Measurements from ENCODE around the gene NEB. TPM values are rescaled to one million over a fixed set of nuclear protein-coding genes. Genes with fewer than 3 reads are reported as not detected.
A peak's percentile ranks its signal among the peaks of the same experiment; 100 is the strongest.

Gene NEB
- total RNA-seq, 2 donors from 2014 or later, result 61.1 to 136 TPM

DNA sequence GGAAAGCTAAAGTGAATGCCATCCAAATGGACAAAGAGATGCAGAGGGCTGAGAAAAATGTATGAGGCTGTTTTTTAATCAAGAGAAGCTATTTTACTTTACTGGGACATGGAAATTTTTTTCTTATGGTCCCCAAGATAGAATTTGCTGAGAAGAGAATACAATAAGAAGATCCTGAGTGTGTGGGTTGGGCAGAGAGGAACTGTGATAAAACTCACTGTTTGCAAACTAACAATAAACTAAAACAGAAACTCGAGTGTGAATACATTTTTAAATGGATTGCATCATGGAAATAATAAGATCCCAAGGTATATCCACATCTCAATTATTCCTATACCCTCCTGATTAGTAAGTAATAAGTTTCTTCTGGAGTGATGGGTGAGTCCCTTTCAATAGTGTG is 4.4 kb downstream of the NEB start:
- H3K27ac ChIP-seq, result peak overlapping the region in 1 of 2 donors; percentile 15
- DNase-seq (ENCODE audit: low spot score), result no peak
- no peaks in the 10 kb centered on the region for H3K36me3 ChIP-seq
- H3K4me1 ChIP-seq, result no peaks in the 10 kb centered on the region
- no peaks in the 10 kb centered on the region for H3K9me3 ChIP-seq
- H3K27me3 ChIP-seq, result no peaks in the 10 kb centered on the region
- no peak overlapping the region for H3K4me3 ChIP-seq
- TF ChIP-seq, protein P1, sequence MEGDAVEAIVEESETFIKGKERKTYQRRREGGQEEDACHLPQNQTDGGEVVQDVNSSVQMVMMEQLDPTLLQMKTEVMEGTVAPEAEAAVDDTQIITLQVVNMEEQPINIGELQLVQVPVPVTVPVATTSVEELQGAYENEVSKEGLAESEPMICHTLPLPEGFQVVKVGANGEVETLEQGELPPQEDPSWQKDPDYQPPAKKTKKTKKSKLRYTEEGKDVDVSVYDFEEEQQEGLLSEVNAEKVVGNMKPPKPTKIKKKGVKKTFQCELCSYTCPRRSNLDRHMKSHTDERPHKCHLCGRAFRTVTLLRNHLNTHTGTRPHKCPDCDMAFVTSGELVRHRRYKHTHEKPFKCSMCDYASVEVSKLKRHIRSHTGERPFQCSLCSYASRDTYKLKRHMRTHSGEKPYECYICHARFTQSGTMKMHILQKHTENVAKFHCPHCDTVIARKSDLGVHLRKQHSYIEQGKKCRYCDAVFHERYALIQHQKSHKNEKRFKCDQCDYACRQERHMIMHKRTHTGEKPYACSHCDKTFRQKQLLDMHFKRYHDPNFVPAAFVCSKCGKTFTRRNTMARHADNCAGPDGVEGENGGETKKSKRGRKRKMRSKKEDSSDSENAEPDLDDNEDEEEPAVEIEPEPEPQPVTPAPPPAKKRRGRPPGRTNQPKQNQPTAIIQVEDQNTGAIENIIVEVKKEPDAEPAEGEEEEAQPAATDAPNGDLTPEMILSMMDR (IDR thresholded peaks at IDR 0.05), result no peak

- H3K4me3 ChIP-seq, result no peak overlapping the region
- H3K27me3 ChIP-seq, result no peaks in the 10 kb centered on the region
- no peaks in the 10 kb centered on the region for H3K4me1 ChIP-seq
- peak overlapping the region in 1 of 2 donors; percentile 15 for H3K27ac ChIP-seq
- H3K36me3 ChIP-seq, result no peaks in the 10 kb centered on the region
- TF ChIP-seq, protein P1 (IDR thresholded peaks at IDR 0.05), result no peak
- no peak for DNase-seq (ENCODE audit: low spot score)
- H3K9me3 ChIP-seq, result no peaks in the 10 kb centered on the region
Measured at GRCh38 chr2:151729415-151729811, 4.9 kb downstream of the NEB start.

DNA sequence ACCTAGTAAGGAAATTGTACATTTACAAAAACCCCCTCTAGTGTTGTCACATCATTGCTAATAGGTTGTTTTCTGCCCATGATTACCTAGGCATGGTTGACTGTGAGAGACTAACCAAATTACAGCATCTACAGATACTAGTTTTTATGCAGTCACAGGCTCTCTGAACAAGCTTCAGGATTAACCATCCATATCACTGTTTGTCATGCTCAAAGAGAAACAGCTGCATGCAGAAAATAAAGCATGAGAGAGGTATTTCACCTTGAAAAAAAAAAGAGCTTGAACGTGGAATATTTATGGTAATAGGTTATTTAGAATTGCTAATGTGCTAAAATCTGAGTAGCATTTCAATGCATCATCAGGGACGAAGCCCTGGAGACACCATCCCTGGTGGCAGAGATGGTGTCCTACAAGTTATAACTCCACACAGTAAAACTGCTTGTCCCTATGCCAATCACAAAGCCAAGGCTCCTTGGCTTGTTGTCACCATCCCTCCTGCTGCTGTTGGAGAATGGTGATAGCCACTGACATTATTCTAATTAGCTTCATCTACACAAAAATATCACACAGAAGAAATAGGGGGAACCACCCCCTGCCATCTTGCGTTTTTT is 5.4 kb downstream of the NEB start:
- TF ChIP-seq, protein P1 (IDR thresholded peaks at IDR 0.05), result no peak
- peak overlapping the region in 1 of 2 donors; percentile 15 for H3K27ac ChIP-seq
- DNase-seq (ENCODE audit: low spot score), result no peak
- no peaks in the 10 kb centered on the region for H3K36me3 ChIP-seq
- H3K27me3 ChIP-seq, result no peaks in the 10 kb centered on the region
- H3K9me3 ChIP-seq, result no peaks in the 10 kb centered on the region
- H3K4me1 ChIP-seq, result no peaks in the 10 kb centered on the region
- H3K4me3 ChIP-seq, result no peak overlapping the region

DNA sequence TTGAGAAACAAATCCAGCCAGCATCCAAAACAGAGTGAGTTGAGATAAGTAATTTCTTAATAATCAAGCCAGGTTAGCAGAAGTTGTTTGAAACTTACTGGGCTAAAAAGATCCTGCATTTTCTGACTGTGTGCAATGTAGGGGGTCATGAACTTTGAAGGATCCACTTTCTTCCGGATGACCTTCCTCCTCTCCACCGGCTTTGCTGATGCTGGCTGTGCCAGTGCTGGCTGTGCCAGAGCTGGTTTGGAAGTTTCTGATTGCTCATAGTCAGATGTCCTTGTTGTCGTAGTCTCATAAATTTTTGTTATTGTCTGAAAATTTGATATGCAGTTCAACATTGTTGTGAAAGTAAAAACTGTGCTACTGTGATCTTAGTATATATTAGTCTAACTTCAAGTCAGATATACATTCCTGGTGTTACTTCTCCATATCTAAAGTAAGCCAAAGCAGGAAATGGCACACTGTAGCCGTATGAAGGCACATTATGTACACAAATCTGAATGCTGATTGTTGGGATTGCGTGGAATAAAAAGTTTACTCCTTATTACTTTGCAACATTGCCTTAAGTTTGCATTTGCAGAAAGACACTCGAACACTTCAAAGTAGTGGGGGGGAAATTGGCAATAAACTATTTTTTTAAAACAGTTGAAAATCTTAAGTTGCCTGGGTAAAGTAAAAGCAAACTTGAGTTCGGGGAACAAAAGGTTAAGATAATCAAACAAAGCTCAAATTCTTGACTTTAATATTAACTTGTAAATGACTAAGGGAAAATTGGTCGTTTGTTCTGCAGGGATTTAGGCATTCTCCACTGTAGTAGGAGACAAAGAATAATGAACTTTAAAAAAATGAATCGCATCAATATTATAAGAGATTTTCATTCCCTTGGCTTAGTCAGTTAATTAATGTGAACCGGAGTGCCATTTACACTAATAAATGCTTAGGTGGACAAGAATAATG is 6.4 kb downstream of the NEB start:
- no peak for DNase-seq (ENCODE audit: low spot score)
- no peaks in the 10 kb centered on the region for H3K27me3 ChIP-seq
- H3K4me1 ChIP-seq, result no peaks in the 10 kb centered on the region
- no peak overlapping the region for H3K27ac ChIP-seq
- no peaks in the 10 kb centered on the region for H3K36me3 ChIP-seq
- H3K9me3 ChIP-seq, result no peaks in the 10 kb centered on the region
- H3K4me3 ChIP-seq, result no peak overlapping the region
- TF ChIP-seq, protein P1 (IDR thresholded peaks at IDR 0.05), result no peak

DNA sequence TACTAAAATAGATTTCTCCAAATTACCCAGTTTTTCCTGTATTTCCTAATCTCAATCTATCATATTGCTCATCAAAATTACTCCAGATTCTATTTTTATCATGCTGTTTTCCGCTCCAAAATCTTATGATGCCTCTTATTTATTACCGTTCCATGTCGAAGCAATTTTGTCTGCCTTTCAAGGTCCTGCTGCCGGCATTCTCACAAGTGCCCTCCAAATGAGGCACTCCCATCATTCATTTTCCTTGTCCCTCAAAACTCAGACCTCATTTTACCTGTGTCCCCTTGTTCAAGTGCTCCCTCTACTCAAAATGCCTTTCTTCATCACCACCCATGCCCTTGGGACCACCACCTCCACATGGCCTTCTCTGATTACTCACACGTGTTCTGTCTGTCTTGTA is 13.1 kb downstream of the NEB start:
- Histone ChIP-seq H3K27ac (no peak overlapping the region), H3K36me3 (no peaks in the 10 kb centered on the region), H3K27me3 (no peaks in the 10 kb centered on the region), H3K4me1 (no peaks in the 10 kb centered on the region), H3K9me3 (no peaks in the 10 kb centered on the region), H3K4me3 (no peak overlapping the region)
- DNase-seq (ENCODE audit: low spot score), result no peak
- TF ChIP-seq, protein P1 (IDR thresholded peaks at IDR 0.05), result no peak

Data from right atrium auricular region (tissue), 2 donors.